Glutamatergic neuron (in vitro differentiated cells): ENCODE data around the gene DHX29. TPM values are rescaled to one million over a fixed set of nuclear protein-coding genes. Genes with fewer than 3 reads are reported as not detected.

ENCODE experiments used
- DNase-seq: peaks from one replicate; pipeline ENCODE4 v3.0.0; 2022
- H3K27ac Mint-ChIP-seq: one replicate; pipeline ENCODE4 v1.8.0; 2020; ENCODE audit warnings: mild to moderate bottlenecking, mixed read lengths, inconsistent platforms; ENCODE audit not compliant: unreplicated experiment
- H3K27me3 Mint-ChIP-seq: one replicate; pipeline ENCODE4 v1.8.0; 2020; ENCODE audit warnings: mild to moderate bottlenecking, moderate library complexity, mixed read lengths, inconsistent platforms; ENCODE audit not compliant: unreplicated experiment
- H3K36me3 Mint-ChIP-seq: one replicate; pipeline ENCODE4 v1.8.0; 2020; ENCODE audit warnings: mild to moderate bottlenecking, mixed read lengths, inconsistent platforms; ENCODE audit not compliant: unreplicated experiment
- H3K4me1 Mint-ChIP-seq: one replicate; pipeline ENCODE4 v1.8.0; 2020; ENCODE audit warnings: mild to moderate bottlenecking, low read depth, mixed read lengths, inconsistent platforms; ENCODE audit not compliant: unreplicated experiment
- H3K4me3 Mint-ChIP-seq: one replicate; pipeline ENCODE4 v1.8.0; 2020; ENCODE audit warnings: mild to moderate bottlenecking, mixed read lengths, inconsistent platforms; ENCODE audit not compliant: unreplicated experiment
- H3K9me3 Mint-ChIP-seq: one replicate; pipeline ENCODE4 v1.8.0; 2020; ENCODE audit warnings: mild to moderate bottlenecking, moderate library complexity, mixed read lengths, inconsistent platforms; ENCODE audit not compliant: unreplicated experiment
- CTCF ChIP-seq: fragments of 200-600 bp; sonication (generic); IDR thresholded peaks from one replicate; pipeline ENCODE4 v1.5.0; 2021; ENCODE audit not compliant: partially characterized antibody, unreplicated experiment
- total RNA-seq: library from RNA; stranded (reverse); fragmentation: NEBNext Ultra II Directional; extraction: Animal tissue kit (Norgen Biotek cat#: 25700); gene quantifications from one replicate; pipeline ENCODE4 v1.2.1, GENCODE V29; 2021; ENCODE audit not compliant: unreplicated experiment

DHX29 gene
- total RNA-seq, 1 donor from 2014 or later: 22.9 TPM

- peaks cover 4% of the 10 kb centered on the region for H3K4me1 Mint-ChIP-seq
- peaks cover 8% of the 10 kb centered on the region for H3K9me3 Mint-ChIP-seq
- H3K27me3 Mint-ChIP-seq: peaks cover 60% of the 10 kb centered on the region
- no peaks in the 10 kb centered on the region for H3K36me3 Mint-ChIP-seq
- peak; percentile 72 for DNase-seq
- H3K4me3 Mint-ChIP-seq: peak within 1 kb of the TSS; percentile 81
- TF ChIP-seq CTCF: no peak
- peak within 1 kb of the TSS; percentile 50 for H3K27ac Mint-ChIP-seq
Observed at GRCh38 chr5:55226934-55227663, 80.4 kb downstream of the DHX29 start, which contains the start of gene MCIDAS. Gene MCIDAS (minus strand): TSS chr5:55227315. CDS start chr5:55227138, 177 bp downstream.

GRCh38 chr5:55226027-55226933, 81.2 kb downstream of the DHX29 start:
- H3K4me3 Mint-ChIP-seq: peak overlapping the region; percentile 38
- H3K9me3 Mint-ChIP-seq: peaks cover 8% of the 10 kb centered on the region

GRCh38 chr5:55225346-55225745, 82.1 kb downstream of the DHX29 start:
- Mint-ChIP-seq H3K4me3 (no peak overlapping the region), H3K4me1 (peaks cover 3% of the 10 kb centered on the region), H3K36me3 (no peaks in the 10 kb centered on the region), H3K27me3 (peaks cover 55% of the 10 kb centered on the region), H3K27ac (no peak overlapping the region), H3K9me3 (peaks cover 8% of the 10 kb centered on the region)
- no peak for TF ChIP-seq CTCF
- DNase-seq: no peak

More at GRCh38 chr5:55226027-55226933, 81.2 kb downstream of the DHX29 start:
- peaks cover 3% of the 10 kb centered on the region for H3K4me1 Mint-ChIP-seq
- peaks cover 61% of the 10 kb centered on the region for H3K27me3 Mint-ChIP-seq
- peak; percentile 91 for TF ChIP-seq CTCF
- peak; percentile 89 for DNase-seq
- no peak overlapping the region for H3K27ac Mint-ChIP-seq
- no peaks in the 10 kb centered on the region for H3K36me3 Mint-ChIP-seq

GRCh38 chr5:55223812-55224240, 83.7 kb downstream of the DHX29 start:
- peaks cover 42% of the 10 kb centered on the region for H3K27me3 Mint-ChIP-seq

More at GRCh38 chr5:55223812-55224240, 83.7 kb downstream of the DHX29 start:
- H3K27ac Mint-ChIP-seq: no peak overlapping the region
- no peak overlapping the region for H3K4me3 Mint-ChIP-seq
- no peaks in the 10 kb centered on the region for H3K36me3 Mint-ChIP-seq
- H3K9me3 Mint-ChIP-seq: peaks cover 8% of the 10 kb centered on the region
- DNase-seq: no peak
- H3K4me1 Mint-ChIP-seq: peaks cover 3% of the 10 kb centered on the region
- no peak for TF ChIP-seq CTCF
